K562 (cell line): Measurements from ENCODE around the gene CCDC78. TPM values are rescaled to one million over a fixed set of nuclear protein-coding genes. Genes with fewer than 3 reads are reported as not detected.

ENCODE experiments used
- ATAC-seq: fragments of 200-7000 bp; cut with Tn5 transposase; 3 replicates; pipeline ENCODE4 v1.9.1; 2020; ENCODE audit warnings: moderate library complexity
- BruUV-seq: library from RNA; stranded (reverse); fragments of 400-500 nt; replicated peaks from 2 replicates; lab custom pipeline; 2021; lab: Mats Ljungman, UMichigan
- CTCF ChIA-PET: fragments of 300-600 bp; formaldehyde crosslinking; extraction: SDS; loops from one replicate; lab custom pipeline; 2021; ENCODE audit warnings: low intra/inter-chr PET ratio; lab: Yijun Ruan, JAX
- POLR2A ChIA-PET: fragments of 300-600, 350-650 bp; sonication (Branson Sonifier 250); formaldehyde crosslinking; extraction: SDS; loops from one replicate; lab custom pipeline; 2021; ENCODE audit warnings: antibody characterized with exemption, inconsistent platforms; lab: Yijun Ruan, JAX
- DNase-seq, 4 experiments: peaks; one replicate each; pipeline versions ENCODE4 v3.0.0 to v3.0.0-alpha.2; 2011 to 2018; ENCODE audit warnings: low spot score in 3 of 4, mixed read lengths in 3 of 4; ENCODE audit errors: extremely low read depth in 1 of 4
- FAIRE-seq: peaks from 2 replicates; lab custom pipeline; 2011; peaks lifted over from hg19 to GRCh38; lab: Jason Lieb, UNC
- H2AFZ ChIP-seq: 2 replicates; pipeline ENCODE4 v1.6.0; 2011; ENCODE audit warnings: low read depth, low read length, control low read depth, inconsistent platforms
- H3K27ac ChIP-seq: fragments of 200-600 bp; 3 replicates; pipeline ENCODE4 v1.8.0; 2011; ENCODE audit warnings: low read depth, mild to moderate bottlenecking, control low read depth, inconsistent platforms, low read length, moderate library complexity, mixed read lengths; ENCODE audit errors: extremely low read depth
- H3K27me3 ChIP-seq, 2 experiments: fragments of 300-600 bp in 1 of 2; 2 replicates in 1 of 2; 3 replicates in 1 of 2; pipeline versions ENCODE4 v1.6.0 to v1.8.0; 2011; ENCODE audit warnings: inconsistent platforms in 2 of 2, low read length in 2 of 2, mild to moderate bottlenecking in 1 of 2, mixed read lengths in 1 of 2, moderate library complexity in 1 of 2; ENCODE audit not compliant: control insufficient read depth in 2 of 2, insufficient read depth in 2 of 2
- H3K36me3 ChIP-seq: fragments of 300-600 bp; 3 replicates; pipeline ENCODE4 v1.8.0; 2011; ENCODE audit warnings: mild to moderate bottlenecking, low read length, inconsistent platforms; ENCODE audit not compliant: control insufficient read depth, insufficient read depth
- H3K4me1 ChIP-seq, 2 experiments: fragments of 200-600 bp in 1 of 2; replicated peaks in 1 of 2; 2 replicates in 1 of 2; 3 replicates in 1 of 2; pipeline versions ENCODE4 v1.5.1 to v1.8.0; 2011; ENCODE audit warnings: inconsistent platforms in 2 of 2, low read length in 2 of 2, mild to moderate bottlenecking in 1 of 2, mixed read lengths in 1 of 2, moderate library complexity in 1 of 2; ENCODE audit not compliant: control insufficient read depth in 2 of 2, insufficient read depth in 2 of 2
- H3K4me2 ChIP-seq: 2 replicates; pipeline ENCODE4 v1.6.1; 2011; ENCODE audit warnings: low read length, control low read depth, inconsistent platforms, mixed read lengths; ENCODE audit not compliant: insufficient read depth
- H3K4me3 ChIP-seq: fragments of 200-600 bp; sonication (generic), shearing (Covaris generic); 2 replicates; pipeline ENCODE4 v1.5.1; 2016; ENCODE audit warnings: control low read depth, inconsistent platforms
- H3K79me2 ChIP-seq: fragments of 200-600 bp; 3 replicates; pipeline ENCODE4 v1.8.0; 2011; ENCODE audit warnings: low read length, inconsistent platforms; ENCODE audit not compliant: control insufficient read depth, insufficient read depth
- H3K9ac ChIP-seq, 2 experiments: 2 replicates each; pipeline versions ENCODE4 v1.6.0 to v1.6.1; 2011; ENCODE audit warnings: low read depth in 2 of 2, low read length in 2 of 2, control low read depth in 1 of 2, inconsistent platforms in 1 of 2, mild to moderate bottlenecking in 1 of 2, mixed read lengths in 1 of 2; ENCODE audit not compliant: insufficient read depth in 1 of 2
- H3K9me1 ChIP-seq: one replicate; pipeline ENCODE4 v1.6.0; 2011; ENCODE audit warnings: inconsistent platforms, mild to moderate bottlenecking, low read length, moderate library complexity; ENCODE audit not compliant: control insufficient read depth, insufficient read depth
- H3K9me3 ChIP-seq: replicated peaks from 2 replicates; pipeline ENCODE4 v1.5.1; 2011; ENCODE audit warnings: low read depth, low read length, inconsistent platforms; ENCODE audit not compliant: control insufficient read depth, insufficient read depth
- H4K20me1 ChIP-seq: replicated peaks from 2 replicates; pipeline ENCODE4 v1.6.1; 2011; ENCODE audit warnings: low read length, inconsistent platforms, mixed read lengths; ENCODE audit not compliant: control insufficient read depth, insufficient read depth
- ARID4B ChIP-seq: sonication (generic); formaldehyde crosslinking; IDR thresholded peaks from 2 replicates; pipeline ENCODE4 v1.8.0; 2022; ENCODE audit warnings: mild to moderate bottlenecking, missing genetic modification reagents
- CREB1 ChIP-seq, 2 experiments: sonication (generic) in 1 of 2; formaldehyde crosslinking in 1 of 2; IDR thresholded peaks; 2 replicates each; pipeline versions ENCODE4 v1.6.1 to v1.8.0; 2012 to 2022; ENCODE audit warnings: inconsistent platforms in 1 of 2, mild to moderate bottlenecking in 1 of 2, missing genetic modification reagents in 1 of 2, moderate library complexity in 1 of 2
- CXXC5 ChIP-seq: fragments of 250-450 bp; sonication (Bioruptor Pico); IDR thresholded peaks from 2 replicates; pipeline ENCODE4 v1.8.0; 2022; ENCODE audit warnings: inconsistent platforms, mild to moderate bottlenecking, moderate library complexity
- EHMT2 ChIP-seq: fragments of 450-650 bp; IDR thresholded peaks from 2 replicates; pipeline ENCODE4 v1.6.1; 2018; ENCODE audit warnings: antibody characterized with exemption
- FIP1L1 ChIP-seq: fragments of 200-400 bp; formaldehyde crosslinking; IDR thresholded peaks from 2 replicates; pipeline ENCODE4 v1.6.1; 2018; ENCODE audit warnings: mild to moderate bottlenecking, low read depth, low read length; ENCODE audit not compliant: poor library complexity, severe bottlenecking
- FOXP1 ChIP-seq: sonication (generic); formaldehyde crosslinking; IDR thresholded peaks from 2 replicates; pipeline ENCODE4 v1.8.0; 2022; ENCODE audit warnings: mild to moderate bottlenecking, missing genetic modification reagents
- FUS ChIP-seq: fragments of 200-400 bp; formaldehyde crosslinking; optimal IDR thresholded peaks from 2 replicates; pipeline ENCODE3; 2017; ENCODE audit warnings: low read depth, low read length
- KDM5B ChIP-seq: fragments of 200-600 bp; sonication (generic); IDR thresholded peaks from 2 replicates; pipeline ENCODE4 v1.6.1; 2012; ENCODE audit warnings: low read depth, mild to moderate bottlenecking, moderate library complexity, low read length, control low read depth, inconsistent platforms; ENCODE audit not compliant: insufficient replicate concordance
- TAF9B ChIP-seq: fragments of 450-650 bp; IDR thresholded peaks from 2 replicates; pipeline ENCODE4 v1.6.1; 2018; ENCODE audit warnings: mild to moderate bottlenecking; ENCODE audit not compliant: partially characterized antibody
- VEZF1 ChIP-seq: fragments of 200-800 bp; sonication (Bioruptor generic); IDR thresholded peaks from 2 replicates; pipeline ENCODE4 v1.6.1; 2017; ENCODE audit warnings: missing genetic modification characterization, missing compliant biosample characterization
- XRCC4 ChIP-seq: IDR thresholded peaks from one replicate; pipeline ENCODE4 v1.6.1; 2011; ENCODE audit not compliant: insufficient read depth, insufficient read length; ENCODE audit errors: extremely low read depth
- YY1 ChIP-seq, 3 experiments: IDR thresholded peaks; 2 replicates each; pipeline ENCODE4 v1.6.1; 2011; ENCODE audit warnings: low read length in 2 of 3, mild to moderate bottlenecking in 2 of 3, moderate library complexity in 2 of 3, borderline replicate concordance in 1 of 3, control low read depth in 1 of 3, low read depth in 1 of 3; ENCODE audit not compliant: insufficient read depth in 3 of 3, insufficient replicate concordance in 2 of 3, control insufficient read depth in 1 of 3, insufficient read length in 1 of 3; ENCODE audit errors: extremely low read depth in 1 of 3
- ZFX ChIP-seq: sonication (generic); formaldehyde crosslinking; IDR thresholded peaks from 2 replicates; pipeline ENCODE4 v1.8.0; 2022; ENCODE audit warnings: mild to moderate bottlenecking, missing genetic modification reagents, moderate library complexity
- WGBS: fragments of 100-300 bp; shearing (Covaris generic); methylation state at CpG from one replicate; pipeline ENCODE4 v1.1.6; 2016; ENCODE audit warnings: low coverage, mixed read lengths; ENCODE audit not compliant: insufficient coverage; ENCODE audit errors: missing lambda C conversion rate; 5-methylcytosine and 5-hydroxymethylcytosine counted together
- in situ Hi-C: fragments of 300-500 bp; cut with MboI; formaldehyde crosslinking; loops from 4 replicates; pipeline ENCODE4 v1.15.0; 2018; ENCODE audit warnings: inconsistent platforms, mixed read lengths
- intact Hi-C: fragments of 100-400 bp; cut with micrococcal nuclease; formaldehyde crosslinking; loops from 2 replicates; pipeline ENCODE4 v1.14.2; 2022
- polyA plus RNA-seq, 8 experiments: library from polyadenylated mRNA; depleted of rRNA in 4 of 8; stranded (reverse) in 5 of 8; unstranded in 3 of 8; fragments of >200 nt; fragmentation: Nextera tagmentation in 2 of 8; fragmentation: Illumina TruSeq in 1 of 8; extraction: Ambion mirVana in 2 of 8; extraction: Trizol in 1 of 8; gene quantifications; 2 replicates each; pipeline versions ENCODE4 v1.2.1 to v1.2.3, GENCODE V29; 2011 to 2014; ENCODE audit warnings: inconsistent platforms in 1 of 8, missing spikeins in 1 of 8
- total RNA-seq, 7 experiments: library from RNA; depleted of rRNA in 6 of 7; stranded (reverse); fragments of >200 nt in 6 of 7; fragmentation: Illumina TruSeq in 2 of 7; extraction: Trizol in 2 of 7; gene quantifications; 2 replicates each; pipeline versions ENCODE4 v1.2.1 to v1.2.3, GENCODE V29; 2011 to 2021; ENCODE audit warnings: low replicate concordance in 1 of 7

The CCDC78 gene
- total and polyA plus RNA-seq, 9 of the 15 experiments (the other 6 are each of a cell fraction or from before 2014, with no cell fraction given) = 0.24 to 17.7 (median 2.9) TPM

- H3K4me3 ChIP-seq = no peak overlapping the region
- no peaks in the 10 kb centered on the region for H3K79me2 ChIP-seq
- no peak overlapping the region for H3K27ac ChIP-seq
- no peaks in the 10 kb centered on the region for H3K9me3 ChIP-seq
- peak; percentile 86 for ATAC-seq
- in situ Hi-C loops = no loop called here
- no peak for FAIRE-seq
- ChIA-PET POLR2A (no interaction called here), CTCF (no interaction called here)
- H3K36me3 ChIP-seq = no peaks in the 10 kb centered on the region
- no peak overlapping the region for H3K9ac ChIP-seq
- intact Hi-C loops = no loop called here
- peaks cover 15 to 56% of the 10 kb centered on the region in 2 experiments; a peak in 4 of 5 replicates for H3K27me3 ChIP-seq
- peaks cover under 1 to 61% of the 10 kb centered on the region in 2 experiments; a peak in 4 of 5 replicates for H3K4me1 ChIP-seq
- no peak overlapping the region for H2AFZ ChIP-seq
- H4K20me1 ChIP-seq = peaks cover 28% of the 10 kb centered on the region
- H3K4me2 ChIP-seq = no peak overlapping the region
- WGBS = 1% methylated on average over 69 of the region's 76 CpGs
- no TSS peak for BruUV-seq
- DNase-seq = peak; percentile 62 to 77 (median 73)
- peaks cover 6% of the 10 kb centered on the region for H3K9me1 ChIP-seq
- TF ChIP-seq CXXC5 (CRISPR knock-in tag) (peak; percentile 23; the same call in 1 of the 2 replicates), CREB1 (IDR thresholded peaks at IDR 0.05) (no peak; the same call in 1 of the 2 replicates), CREB1 (CRISPR knock-in tag; IDR thresholded peaks at IDR 0.05) (0 out of 2 replicates have a peak, but pooled peaks have one; percentile 21), VEZF1 (CRISPR knock-in tag) (no peak), YY1 (IDR thresholded peaks at IDR 0.05; ENCODE audit: borderline replicate concordance in 1 of 3, control insufficient read depth in 1 of 3, extremely low read depth in 1 of 3, insufficient read depth in 3 of 3, insufficient read length in 1 of 3, insufficient replicate concordance in 2 of 3, low read depth in 1 of 3, low read length in 2 of 3) (no peak), TAF9B (no peak), ZFX (CRISPR knock-in tag) (peak; percentile 24; the same call in 1 of the 2 replicates), EHMT2 (peak; percentile 82), ARID4B (CRISPR knock-in tag) (peak; percentile 92), FIP1L1 (peak; percentile 62), FUS (peak; percentile 40), XRCC4 (no peak), KDM5B (no peak), FOXP1 (CRISPR knock-in tag) (peak; percentile 86; the same call in 1 of the 2 replicates)
Measured at GRCh38 chr16:700684-701584, 25.3 kb downstream of the CCDC78 start.
